ENCODE data around the gene PEAR1. TPM values are rescaled to one million over a fixed set of nuclear protein-coding genes. Genes with fewer than 3 reads are reported as not detected.

Gene PEAR1
- total RNA-seq, 1 experiment from 2014 or later = 1.0 TPM

GRCh38 chr1:156944268-156944667 lies 50.8 kb downstream of the PEAR1 start:
- H3K9me3 ChIP-seq (replicated peaks) = no peaks in the 10 kb centered on the region
- DNase-seq (ENCODE audit: low read depth in 1 of 2, low spot score in 2 of 2) = no peak
- no peaks in the 10 kb centered on the region for H3K27me3 ChIP-seq (replicated peaks)
- H3K36me3 ChIP-seq = peaks cover 76% of the 10 kb centered on the region
- no peak overlapping the region for H3K4me3 ChIP-seq
- H3K4me1 ChIP-seq (replicated peaks) = no peaks in the 10 kb centered on the region
- H3K27ac ChIP-seq = no peak overlapping the region

- Histone ChIP-seq H3K27me3 (replicated peaks) (no peaks in the 10 kb centered on the region), H3K27ac (no peak overlapping the region), H3K4me1 (replicated peaks) (no peaks in the 10 kb centered on the region), H3K4me3 (no peak overlapping the region), H3K9me3 (replicated peaks) (no peaks in the 10 kb centered on the region), H3K36me3 (peaks cover 75% of the 10 kb centered on the region)
- DNase-seq (ENCODE audit: low read depth in 1 of 2, low spot score in 2 of 2) = no peak
Observed at GRCh38 chr1:156944848-156945247, 51.3 kb downstream of the PEAR1 start.

- H3K4me1 ChIP-seq (replicated peaks) = no peaks in the 10 kb centered on the region
- no peak for DNase-seq (ENCODE audit: low read depth in 1 of 2, low spot score in 2 of 2)
- no peak overlapping the region for H3K4me3 ChIP-seq
- no peaks in the 10 kb centered on the region for H3K9me3 ChIP-seq (replicated peaks)
- H3K27me3 ChIP-seq (replicated peaks) = no peaks in the 10 kb centered on the region
- no peak overlapping the region for H3K27ac ChIP-seq
- peaks cover 82% of the 10 kb centered on the region for H3K36me3 ChIP-seq
Observed at GRCh38 chr1:156945881-156946661, 52.6 kb downstream of the PEAR1 start.

- Histone ChIP-seq H3K27me3 (replicated peaks) (no peaks in the 10 kb centered on the region), H3K27ac (no peak overlapping the region), H3K36me3 (peaks cover 82% of the 10 kb centered on the region), H3K4me1 (replicated peaks) (no peaks in the 10 kb centered on the region), H3K9me3 (replicated peaks) (no peaks in the 10 kb centered on the region), H3K4me3 (no peak overlapping the region)
- DNase-seq (ENCODE audit: low read depth in 1 of 2, low spot score in 2 of 2) = no peak
Observed at GRCh38 chr1:156947127-156947526, 53.6 kb downstream of the PEAR1 start.

- Histone ChIP-seq H3K4me1 (replicated peaks) (no peaks in the 10 kb centered on the region), H3K36me3 (peaks cover 84% of the 10 kb centered on the region), H3K27me3 (replicated peaks) (no peaks in the 10 kb centered on the region), H3K27ac (no peak overlapping the region), H3K9me3 (replicated peaks) (no peaks in the 10 kb centered on the region), H3K4me3 (no peak overlapping the region)
- no peak for DNase-seq (ENCODE audit: low read depth in 1 of 2, low spot score in 2 of 2)
Observed at GRCh38 chr1:156947818-156948525, 54.5 kb downstream of the PEAR1 start.

- Histone ChIP-seq H3K9me3 (replicated peaks) (no peaks in the 10 kb centered on the region), H3K4me1 (replicated peaks) (no peaks in the 10 kb centered on the region), H3K4me3 (no peak overlapping the region), H3K27me3 (replicated peaks) (no peaks in the 10 kb centered on the region), H3K27ac (no peak overlapping the region), H3K36me3 (peaks cover 83% of the 10 kb centered on the region)
- no peak for DNase-seq (ENCODE audit: low read depth in 1 of 2, low spot score in 2 of 2)
Observed at GRCh38 chr1:156948708-156949107, 55.2 kb downstream of the PEAR1 start.

GRCh38 chr1:156949127-156949526 lies 55.6 kb downstream of the PEAR1 start:
- H3K27ac ChIP-seq = no peak overlapping the region

GRCh38 chr1:156951371-156951770 lies 57.9 kb downstream of the PEAR1 start:
- no peaks in the 10 kb centered on the region for H3K9me3 ChIP-seq (replicated peaks)
- no peak overlapping the region for H3K27ac ChIP-seq
- peaks cover 87% of the 10 kb centered on the region for H3K36me3 ChIP-seq
- DNase-seq (ENCODE audit: low read depth in 1 of 2, low spot score in 2 of 2) = no peak
- H3K4me3 ChIP-seq = no peak overlapping the region
- H3K4me1 ChIP-seq (replicated peaks) = no peaks in the 10 kb centered on the region
- no peaks in the 10 kb centered on the region for H3K27me3 ChIP-seq (replicated peaks)

More at GRCh38 chr1:156949127-156949526, 55.6 kb downstream of the PEAR1 start:
- Histone ChIP-seq H3K36me3 (peaks cover 83% of the 10 kb centered on the region), H3K4me1 (replicated peaks) (no peaks in the 10 kb centered on the region), H3K9me3 (replicated peaks) (no peaks in the 10 kb centered on the region), H3K27me3 (replicated peaks) (no peaks in the 10 kb centered on the region), H3K4me3 (no peak overlapping the region)
- DNase-seq (ENCODE audit: low read depth in 1 of 2, low spot score in 2 of 2) = no peak

GRCh38 chr1:156953571-156953970 lies 60.1 kb downstream of the PEAR1 start:
- no peak overlapping the region for H3K4me3 ChIP-seq
- no peaks in the 10 kb centered on the region for H3K4me1 ChIP-seq (replicated peaks)
- H3K27me3 ChIP-seq (replicated peaks) = no peaks in the 10 kb centered on the region
- DNase-seq (ENCODE audit: low read depth in 1 of 2, low spot score in 2 of 2) = no peak
- no peak overlapping the region for H3K27ac ChIP-seq
- H3K36me3 ChIP-seq = peaks cover 86% of the 10 kb centered on the region
- H3K9me3 ChIP-seq (replicated peaks) = no peaks in the 10 kb centered on the region

GRCh38 chr1:156956333-156956732 lies 62.8 kb downstream of the PEAR1 start:
- H3K27me3 ChIP-seq (replicated peaks) = no peaks in the 10 kb centered on the region
- peaks cover 82% of the 10 kb centered on the region for H3K36me3 ChIP-seq
- H3K27ac ChIP-seq = no peak overlapping the region
- H3K4me3 ChIP-seq = no peak overlapping the region
- no peak for DNase-seq (ENCODE audit: low read depth in 1 of 2, low spot score in 2 of 2)
- no peaks in the 10 kb centered on the region for H3K4me1 ChIP-seq (replicated peaks)
- no peaks in the 10 kb centered on the region for H3K9me3 ChIP-seq (replicated peaks)

GRCh38 chr1:156957634-156958033 lies 64.1 kb downstream of the PEAR1 start:
- no peak overlapping the region for H3K27ac ChIP-seq
- H3K4me3 ChIP-seq = no peak overlapping the region
- no peak for DNase-seq (ENCODE audit: low read depth in 1 of 2, low spot score in 2 of 2)
- H3K9me3 ChIP-seq (replicated peaks) = no peaks in the 10 kb centered on the region
- H3K36me3 ChIP-seq = peaks cover 81% of the 10 kb centered on the region
- no peaks in the 10 kb centered on the region for H3K27me3 ChIP-seq (replicated peaks)
- H3K4me1 ChIP-seq (replicated peaks) = no peaks in the 10 kb centered on the region

- Histone ChIP-seq H3K9me3 (replicated peaks) (no peaks in the 10 kb centered on the region), H3K4me1 (replicated peaks) (no peaks in the 10 kb centered on the region), H3K27ac (no peak overlapping the region), H3K27me3 (replicated peaks) (no peaks in the 10 kb centered on the region), H3K4me3 (no peak overlapping the region), H3K36me3 (peaks cover 81% of the 10 kb centered on the region)
- no peak for DNase-seq (ENCODE audit: low read depth in 1 of 2, low spot score in 2 of 2)
Observed at GRCh38 chr1:156958247-156958714, 64.8 kb downstream of the PEAR1 start.

- Histone ChIP-seq H3K27me3 (replicated peaks) (no peaks in the 10 kb centered on the region), H3K4me1 (replicated peaks) (no peaks in the 10 kb centered on the region), H3K36me3 (peaks cover 79% of the 10 kb centered on the region), H3K27ac (no peak overlapping the region), H3K4me3 (no peak overlapping the region), H3K9me3 (replicated peaks) (no peaks in the 10 kb centered on the region)
- no peak for DNase-seq (ENCODE audit: low read depth in 1 of 2, low spot score in 2 of 2)
Observed at GRCh38 chr1:156959414-156959813, 65.9 kb downstream of the PEAR1 start.

- no peak for DNase-seq (ENCODE audit: low read depth in 1 of 2, low spot score in 2 of 2)
- peaks cover 75% of the 10 kb centered on the region for H3K36me3 ChIP-seq
- no peaks in the 10 kb centered on the region for H3K4me1 ChIP-seq (replicated peaks)
- H3K4me3 ChIP-seq = no peak overlapping the region
- no peaks in the 10 kb centered on the region for H3K9me3 ChIP-seq (replicated peaks)
- H3K27me3 ChIP-seq (replicated peaks) = no peaks in the 10 kb centered on the region
- H3K27ac ChIP-seq = no peak overlapping the region
Observed at GRCh38 chr1:156959925-156960324, 66.4 kb downstream of the PEAR1 start.

Data from SJSA1 (cell line).